Peyer's patch (tissue), 4 donors: Measurements from ENCODE around the gene AQP11.

Source experiments
- POLR2A ChIP-seq, 2 donors: fragments of 450-650 bp; IDR thresholded peaks; one replicate each; pipeline ENCODE4 v1.5.1; 2017; ENCODE audit warnings: antibody characterized with exemption in 2 of 2, mild to moderate bottlenecking in 2 of 2, moderate library complexity in 2 of 2
- TF ChIP-seq, protein P1 (sequence below), 6 experiments: fragments of 450-650 bp in 4 of 6; fragments of 200-600 bp in 2 of 6; sonication (generic) in 1 of 6; IDR thresholded peaks; one replicate each; pipeline ENCODE4 v1.5.1; 2017 to 2019; ENCODE audit warnings: antibody characterized with exemption in 6 of 6, mild to moderate bottlenecking in 3 of 6, moderate library complexity in 1 of 6

DNA sequence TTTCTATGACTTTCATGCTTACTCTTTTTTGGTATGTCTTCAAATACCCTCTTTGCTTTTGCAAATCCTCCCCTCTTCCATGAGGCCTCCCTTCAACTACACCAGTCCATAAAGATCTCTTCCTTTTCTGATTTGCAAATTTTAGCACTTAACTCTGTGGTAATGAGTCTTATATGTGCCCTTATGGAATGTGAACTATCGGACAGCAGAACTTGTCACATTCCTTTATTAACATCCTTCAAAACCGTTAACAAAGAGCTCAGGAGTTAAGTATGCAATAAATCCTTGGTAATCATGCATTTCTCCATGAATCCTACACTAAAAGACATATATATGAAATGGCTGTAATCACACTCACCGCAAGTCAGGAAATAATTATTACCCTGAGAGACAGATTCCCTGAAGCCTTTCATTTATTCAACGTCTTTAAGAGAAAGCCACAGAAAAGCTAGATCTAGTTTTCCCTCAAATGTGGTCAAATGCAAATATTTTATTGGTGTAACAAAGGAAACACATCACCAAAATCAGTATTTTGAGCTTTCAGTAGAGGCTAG lies 40.5 kb downstream of the AQP11 start:
- TF ChIP-seq POLR2A (IDR thresholded peaks at IDR 0.05), result no peak
- TF ChIP-seq, protein P1, sequence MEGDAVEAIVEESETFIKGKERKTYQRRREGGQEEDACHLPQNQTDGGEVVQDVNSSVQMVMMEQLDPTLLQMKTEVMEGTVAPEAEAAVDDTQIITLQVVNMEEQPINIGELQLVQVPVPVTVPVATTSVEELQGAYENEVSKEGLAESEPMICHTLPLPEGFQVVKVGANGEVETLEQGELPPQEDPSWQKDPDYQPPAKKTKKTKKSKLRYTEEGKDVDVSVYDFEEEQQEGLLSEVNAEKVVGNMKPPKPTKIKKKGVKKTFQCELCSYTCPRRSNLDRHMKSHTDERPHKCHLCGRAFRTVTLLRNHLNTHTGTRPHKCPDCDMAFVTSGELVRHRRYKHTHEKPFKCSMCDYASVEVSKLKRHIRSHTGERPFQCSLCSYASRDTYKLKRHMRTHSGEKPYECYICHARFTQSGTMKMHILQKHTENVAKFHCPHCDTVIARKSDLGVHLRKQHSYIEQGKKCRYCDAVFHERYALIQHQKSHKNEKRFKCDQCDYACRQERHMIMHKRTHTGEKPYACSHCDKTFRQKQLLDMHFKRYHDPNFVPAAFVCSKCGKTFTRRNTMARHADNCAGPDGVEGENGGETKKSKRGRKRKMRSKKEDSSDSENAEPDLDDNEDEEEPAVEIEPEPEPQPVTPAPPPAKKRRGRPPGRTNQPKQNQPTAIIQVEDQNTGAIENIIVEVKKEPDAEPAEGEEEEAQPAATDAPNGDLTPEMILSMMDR (IDR thresholded peaks at IDR 0.05), result no peak
